SU-DHL-6 (cell line): ENCODE results near the gene TPRX1.

Experiments used
- H2AFZ ChIP-seq: fragments of 200-600 bp; sonication (generic); 2 replicates; pipeline ENCODE4 v1.6.1; 2014; ENCODE audit warnings: low read depth, mild to moderate bottlenecking, moderate library complexity, mixed read lengths, antibody characterized with exemption, low read length; ENCODE audit not compliant: severe bottlenecking
- H3F3A ChIP-seq: fragments of 200-600 bp; shearing (Covaris generic); 2 replicates; pipeline ENCODE4 v1.6.0; 2016; ENCODE audit warnings: antibody characterized with exemption, mild to moderate bottlenecking; ENCODE audit not compliant: insufficient read depth
- H3K27ac ChIP-seq: fragments of 200-600 bp; sonication (generic); 2 replicates; pipeline ENCODE4 v1.5.1; 2016; ENCODE audit warnings: low read depth, mild to moderate bottlenecking, low read length, moderate library complexity, mixed read lengths
- H3K27me3 ChIP-seq: fragments of 200-600 bp; sonication (generic), shearing (Covaris generic); 2 replicates; pipeline ENCODE4 v1.6.0; 2014; ENCODE audit warnings: mild to moderate bottlenecking, low read length
- H3K36me3 ChIP-seq: fragments of 200-600 bp; sonication (generic); 2 replicates; pipeline ENCODE4 v1.6.1; 2014; ENCODE audit warnings: mild to moderate bottlenecking, low read length, mixed read lengths
- H3K4me2 ChIP-seq: fragments of 300-600, 200-600 bp; shearing (Covaris generic), sonication (generic); 2 replicates; pipeline ENCODE4 v1.6.0; 2014; ENCODE audit warnings: low read length, low read depth, mild to moderate bottlenecking; ENCODE audit not compliant: poor library complexity, severe bottlenecking
- H3K4me3 ChIP-seq: fragments of 200-600 bp; sonication (generic); 2 replicates; pipeline ENCODE4 v1.5.1; 2014; ENCODE audit warnings: antibody characterized with exemption, low read length, mild to moderate bottlenecking, mixed read lengths; ENCODE audit not compliant: insufficient read depth, poor library complexity, severe bottlenecking
- H3K79me2 ChIP-seq: fragments of 200-600 bp; sonication (generic); 2 replicates; pipeline ENCODE4 v1.6.1; 2014; ENCODE audit warnings: mild to moderate bottlenecking, low read length, moderate library complexity; ENCODE audit not compliant: insufficient read depth
- H3K9ac ChIP-seq: fragments of 200-600 bp; sonication (generic); 2 replicates; pipeline ENCODE4 v1.7.0; 2014; ENCODE audit warnings: mild to moderate bottlenecking, low read length
- H3K9me2 ChIP-seq: fragments of 200-600 bp; sonication (generic); replicated peaks from 2 replicates; pipeline ENCODE4 v1.6.1; 2014; ENCODE audit warnings: low read length; ENCODE audit not compliant: insufficient read depth
- H3K9me3 ChIP-seq: fragments of 200-600 bp; sonication (generic); 2 replicates; pipeline ENCODE4 v1.6.1; 2014; ENCODE audit warnings: low read length, mixed read lengths; ENCODE audit not compliant: insufficient read depth
- H4K20me1 ChIP-seq: fragments of 200-600 bp; sonication (generic); 2 replicates; pipeline ENCODE4 v1.6.1; 2014; ENCODE audit warnings: low read depth, mild to moderate bottlenecking, antibody characterized with exemption, low read length, moderate library complexity, mixed read lengths
- CTCF ChIP-seq: fragments of 200-600 bp; sonication (generic); IDR thresholded peaks from one replicate; pipeline ENCODE4 v1.5.1; 2017; ENCODE audit warnings: antibody characterized with exemption, mild to moderate bottlenecking, low read length, moderate library complexity; ENCODE audit not compliant: insufficient read depth, poor library complexity, severe bottlenecking
- EZH2phosphoT487 ChIP-seq: fragments of 200-600 bp; sonication (generic), shearing (Covaris generic); conservative IDR thresholded peaks from 2 replicates; pipeline ENCODE4 v1.6.1; 2018; ENCODE audit warnings: mild to moderate bottlenecking, antibody characterized with exemption, low read length, moderate library complexity, mixed read lengths

The TPRX1 gene

GRCh38 chr19:47755762-47756626 is 48.4 kb downstream of the TPRX1 start:
- H3K4me2 ChIP-seq, result no peak overlapping the region
- 0 out of 2 replicates have a peak, but pooled peaks cover 3% of the 10 kb centered on the region for H3K36me3 ChIP-seq
- TF ChIP-seq CTCF (no peak), EZH2phosphoT487 (no peak)
- H3K4me3 ChIP-seq, result no peak overlapping the region
- H3K27ac ChIP-seq, result no peak overlapping the region
- no peak overlapping the region for H2AFZ ChIP-seq
- no peaks in the 10 kb centered on the region for H4K20me1 ChIP-seq
- H3K9ac ChIP-seq, result no peak overlapping the region
- H3F3A ChIP-seq, result no peaks in the 10 kb centered on the region
- H3K79me2 ChIP-seq, result no peaks in the 10 kb centered on the region
- no peaks in the 10 kb centered on the region for H3K27me3 ChIP-seq
- H3K9me3 ChIP-seq, result no peaks in the 10 kb centered on the region
- no peaks in the 10 kb centered on the region for H3K9me2 ChIP-seq

GRCh38 chr19:47755065-47755761 is 49.1 kb downstream of the TPRX1 start:
- Histone ChIP-seq H3K79me2 (no peaks in the 10 kb centered on the region), H3K9me3 (no peaks in the 10 kb centered on the region), H3K36me3 (0 out of 2 replicates have a peak, but pooled peaks cover 3% of the 10 kb centered on the region), H4K20me1 (no peaks in the 10 kb centered on the region), H3K9me2 (no peaks in the 10 kb centered on the region), H3K4me2 (no peak overlapping the region), H3K27me3 (no peaks in the 10 kb centered on the region), H2AFZ (no peak overlapping the region), H3K9ac (no peak overlapping the region), H3K4me3 (no peak overlapping the region), H3F3A (no peaks in the 10 kb centered on the region), H3K27ac (no peak overlapping the region)
- TF ChIP-seq EZH2phosphoT487 (no peak), CTCF (no peak)

- no peaks in the 10 kb centered on the region for H3K27me3 ChIP-seq
- no peaks in the 10 kb centered on the region for H3K79me2 ChIP-seq
- no peaks in the 10 kb centered on the region for H3K9me3 ChIP-seq
- H4K20me1 ChIP-seq, result no peaks in the 10 kb centered on the region
- H3K4me3 ChIP-seq, result no peak overlapping the region
- no peak overlapping the region for H3K27ac ChIP-seq
- H3K4me2 ChIP-seq, result no peak overlapping the region
- TF ChIP-seq CTCF (no peak), EZH2phosphoT487 (no peak)
- H2AFZ ChIP-seq, result no peak overlapping the region
- 0 out of 2 replicates have a peak, but pooled peaks cover 3% of the 10 kb centered on the region for H3K36me3 ChIP-seq
- H3F3A ChIP-seq, result no peaks in the 10 kb centered on the region
- H3K9me2 ChIP-seq, result no peaks in the 10 kb centered on the region
- no peak overlapping the region for H3K9ac ChIP-seq
Measured at GRCh38 chr19:47754206-47755064, 49.9 kb downstream of the TPRX1 start.
